Stimulated activated CD4-positive, alpha-beta T cell treated with anti-CD3 and anti-CD28 coated beads, Interleukin-12 subunit alpha, Interleukin-12 subunit beta, amount 100 ng/mL, for 4 hours (primary cell): ENCODE measurements around the gene FAM240A.
"Not testable (repeated sequence)": the region's sequence is repeated elsewhere in the genome, so short reads cannot be mapped to it uniquely, and the experiment has no call there.

Source experiments
- DNase-seq: peaks from one replicate; pipeline ENCODE4 v3.0.0-alpha.2; 2020

Gene FAM240A

DNA sequence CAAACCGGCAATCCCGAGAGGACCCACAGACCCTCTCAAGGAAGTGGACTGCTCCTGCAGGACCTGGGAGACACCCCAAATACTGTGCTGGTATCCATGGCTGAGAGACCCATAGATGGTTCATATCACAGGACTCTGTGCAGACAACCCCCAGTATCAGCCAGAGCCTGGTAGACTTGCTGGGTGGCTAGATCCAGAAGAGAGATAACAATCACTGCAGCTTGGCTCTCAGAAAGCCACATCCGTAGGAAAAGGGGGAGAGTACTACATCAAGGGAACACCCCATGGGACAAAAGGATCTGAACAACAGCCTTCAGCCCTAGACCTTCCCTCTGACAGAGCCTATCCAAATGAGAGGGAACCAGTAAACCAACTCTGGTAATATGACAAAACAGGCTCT, 25.1 kb upstream of the FAM240A start:
- not testable (repeated sequence) for DNase-seq

DNA sequence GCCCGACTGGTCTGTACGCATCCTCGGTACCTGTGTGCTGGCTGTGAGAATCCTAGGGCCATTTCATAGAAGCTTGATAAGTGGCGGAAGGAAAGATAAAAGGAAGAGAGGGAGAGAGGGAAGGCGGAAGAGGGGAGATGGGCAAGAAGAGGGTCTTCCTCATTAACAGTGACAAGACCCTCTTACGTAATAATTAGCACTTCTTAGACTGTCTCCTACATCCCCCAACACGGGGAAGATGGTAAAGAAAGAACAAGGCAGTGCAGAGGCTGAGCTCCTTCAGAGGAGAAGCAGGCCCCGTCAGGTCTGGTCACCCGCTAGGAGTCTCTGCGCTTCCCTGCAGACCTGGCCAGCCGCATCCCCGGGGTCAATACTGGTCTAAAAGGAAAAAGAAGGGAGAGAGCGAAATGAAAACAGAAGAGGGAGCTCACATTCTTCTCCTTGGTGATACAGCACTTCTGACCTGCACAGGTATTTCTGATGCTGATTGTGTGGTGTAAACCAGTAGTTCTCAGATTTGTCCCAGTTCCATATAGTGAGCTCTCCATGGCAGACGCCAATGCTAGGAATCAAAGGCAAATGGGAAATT, 19.0 kb upstream of the FAM240A start:
- DNase-seq = no peak

- no peak for DNase-seq
Measured at GRCh38 chr3:46593979-46594378, 18.3 kb upstream of the FAM240A start.

GRCh38 chr3:46594723-46595122, 17.6 kb upstream of the FAM240A start:
- no peak for DNase-seq

GRCh38 chr3:46595819-46596314, 16.5 kb upstream of the FAM240A start:
- no peak for DNase-seq

GRCh38 chr3:46599590-46599989, 12.7 kb upstream of the FAM240A start:
- no peak for DNase-seq

DNA sequence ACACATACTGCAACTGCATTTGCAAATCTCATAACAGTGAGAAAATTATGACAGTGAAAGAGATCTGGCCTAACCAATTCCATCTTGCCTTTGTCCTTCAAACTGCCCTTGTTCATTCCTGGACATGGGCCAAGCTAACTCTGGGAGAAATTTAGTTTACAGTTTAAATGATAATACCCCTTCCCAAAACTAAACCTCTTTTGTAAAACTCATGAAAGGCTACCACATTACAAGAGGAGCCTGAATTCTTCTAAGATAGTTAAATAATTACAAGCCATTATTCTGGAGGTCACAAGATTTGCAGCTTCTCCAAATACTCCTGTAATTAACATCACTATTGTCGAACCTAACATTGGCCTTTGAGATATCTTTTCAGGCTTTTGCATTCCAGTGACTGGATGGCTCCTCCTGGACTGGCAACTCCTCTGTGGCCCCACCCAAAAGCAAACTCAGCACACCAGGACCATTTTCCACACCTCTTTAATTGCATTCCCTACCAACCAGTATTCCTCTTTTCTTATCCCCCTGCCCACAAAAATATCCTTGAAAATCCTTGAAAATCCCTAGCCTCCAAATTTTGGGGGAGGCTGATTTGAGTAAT, 8.8 kb upstream of the FAM240A start:
- DNase-seq = no peak

- DNase-seq = no peak
Measured at GRCh38 chr3:46604127-46604526, 8.2 kb upstream of the FAM240A start.

- DNase-seq = no peak
Measured at GRCh38 chr3:46607603-46608028, 4.7 kb upstream of the FAM240A start.

DNA sequence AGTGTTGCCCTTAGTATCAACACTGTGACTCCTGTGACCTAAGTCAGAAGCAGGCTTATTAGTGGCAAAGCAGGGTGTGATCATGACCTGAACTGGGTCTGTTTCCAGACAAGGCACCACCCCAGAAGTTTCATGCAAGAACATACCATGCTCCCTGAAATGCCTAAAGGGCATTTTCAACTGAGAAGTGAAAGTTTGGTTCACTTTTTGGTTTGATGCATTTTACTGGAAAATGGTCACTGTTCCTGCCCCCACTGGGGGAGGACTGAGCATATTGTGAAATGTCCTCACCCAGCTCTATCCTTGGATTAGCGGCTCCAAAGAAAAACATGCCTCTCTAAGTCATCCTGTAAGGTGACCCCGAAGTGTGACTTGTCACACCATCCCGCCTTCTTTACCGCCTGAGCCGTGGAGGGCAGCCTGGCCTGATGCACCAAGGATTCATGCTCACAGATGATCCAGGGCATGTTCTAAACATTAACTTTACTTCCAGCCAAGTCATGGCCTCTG, 3.1 kb upstream of the FAM240A start:
- DNase-seq = no peak

GRCh38 chr3:46609944-46610722, 2.2 kb upstream of the FAM240A start:
- DNase-seq = no peak

- DNase-seq = no peak
Measured at GRCh38 chr3:46613313-46614005, 1.1 kb downstream of the FAM240A start.

DNA sequence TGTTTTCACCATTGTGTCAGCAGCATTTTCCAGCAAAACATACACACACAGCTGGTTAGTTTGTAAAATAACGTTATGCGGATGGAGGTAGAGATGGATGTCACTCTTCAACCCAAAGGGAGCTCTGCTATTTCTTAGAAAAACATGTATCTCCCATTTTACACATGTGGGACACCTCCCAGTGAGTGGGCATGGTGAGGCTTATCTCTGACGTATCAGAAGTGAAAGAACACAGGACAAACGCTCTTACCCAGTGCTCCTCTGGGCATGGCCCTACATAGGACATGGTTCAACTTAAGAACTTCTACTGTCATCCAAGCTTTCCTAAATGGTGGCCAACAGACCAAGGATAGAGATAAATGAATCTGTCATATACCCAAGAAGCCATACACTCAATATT, 2.1 kb downstream of the FAM240A start:
- no peak for DNase-seq

DNA sequence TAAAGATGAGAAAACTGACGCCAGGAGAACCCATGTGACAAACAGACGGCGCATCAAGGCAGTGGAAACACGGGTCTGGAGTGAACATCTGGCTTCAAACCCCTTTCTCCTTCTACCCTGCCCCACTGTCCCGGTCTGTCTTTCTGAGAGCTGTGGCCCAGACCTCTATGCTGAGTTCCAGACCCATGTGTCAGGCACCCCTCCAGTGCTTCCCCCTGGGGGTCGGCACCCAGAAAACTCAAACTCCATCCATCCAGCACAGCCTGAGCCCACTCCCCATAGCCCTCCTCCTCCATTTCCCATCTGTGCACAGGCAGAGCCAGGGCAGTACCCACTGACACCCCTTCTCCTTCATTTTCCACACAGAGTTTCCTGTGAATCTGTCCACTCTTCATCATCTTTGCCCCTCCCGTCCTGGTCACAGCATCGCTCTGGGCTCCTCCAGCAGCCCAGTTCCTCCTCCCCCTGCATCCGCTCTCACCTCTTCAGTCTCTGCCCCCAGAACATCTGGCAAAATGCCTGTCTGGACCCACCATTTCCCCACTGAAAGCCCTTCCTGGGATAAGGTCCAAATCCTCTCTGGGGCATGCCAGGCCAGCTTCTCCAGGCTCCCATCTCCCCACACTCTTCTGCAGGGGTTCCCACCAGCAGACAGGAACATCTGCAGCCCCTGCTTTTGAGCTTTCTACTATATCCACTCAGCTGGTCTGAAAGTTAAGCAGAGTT, 2.9 kb downstream of the FAM240A start:
- DNase-seq = no peak

- no peak for DNase-seq
Measured at GRCh38 chr3:46615976-46616375, 3.7 kb downstream of the FAM240A start.

GRCh38 chr3:46617941-46618340, 5.6 kb downstream of the FAM240A start:
- DNase-seq = no peak

- no peak for DNase-seq
Measured at GRCh38 chr3:46619845-46620778, 7.8 kb downstream of the FAM240A start.

DNA sequence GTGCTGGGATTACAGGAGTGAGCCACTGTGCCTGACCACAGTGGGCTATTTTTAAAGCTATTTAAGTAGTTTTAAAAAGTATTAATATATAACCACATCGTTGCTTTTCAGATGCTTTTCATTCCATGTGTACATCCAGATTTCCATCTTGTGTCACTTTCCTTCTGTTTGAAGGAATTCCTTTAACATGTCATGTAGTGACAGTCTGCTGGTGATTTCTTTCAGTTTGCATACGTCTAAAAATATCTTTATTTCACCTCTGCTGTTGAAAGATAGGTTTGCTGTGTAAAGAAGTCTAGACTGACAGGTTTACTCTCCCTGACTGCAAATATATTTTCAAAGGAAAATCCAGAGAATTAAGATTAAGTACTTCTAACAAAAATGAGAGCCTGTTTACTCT, 12.2 kb downstream of the FAM240A start:
- no peak for DNase-seq

- DNase-seq = no peak
Measured at GRCh38 chr3:46624975-46625490, 12.7 kb downstream of the FAM240A start.

- DNase-seq = no peak
Measured at GRCh38 chr3:46626039-46626438, 13.7 kb downstream of the FAM240A start.

GRCh38 chr3:46627078-46627477, 14.8 kb downstream of the FAM240A start:
- no peak for DNase-seq
